Lower leg skin (tissue), 4 donors: ENCODE results near the gene ATG2B. TPM values are rescaled to one million over a fixed set of nuclear protein-coding genes. Genes with fewer than 3 reads are reported as not detected.

Experiments used
- DNase-seq, 2 donors: peaks; one replicate each; pipeline ENCODE4 v3.0.0-alpha.2; 2019; ENCODE audit warnings: low spot score in 2 of 2
- H3K4me3 ChIP-seq: fragments of 200-600 bp; sonication (generic); 2 replicates; pipeline ENCODE4 v1.5.1; 2017; ENCODE audit warnings: mild to moderate bottlenecking, low read depth; ENCODE audit not compliant: poor library complexity, severe bottlenecking
- CTCF ChIP-seq, 3 donors: fragments of 450-650 bp; IDR thresholded peaks; one replicate each; pipeline ENCODE4 v1.5.1; 2016; ENCODE audit warnings: antibody characterized with exemption in 3 of 3, mild to moderate bottlenecking in 3 of 3, moderate library complexity in 2 of 3
- POLR2A ChIP-seq, 2 donors: fragments of 450-650 bp; IDR thresholded peaks; one replicate each; pipeline ENCODE4 v1.6.1; 2016 to 2017; ENCODE audit warnings: antibody characterized with exemption in 2 of 2, mild to moderate bottlenecking in 1 of 2, moderate library complexity in 1 of 2
- WGBS, 2 donors: methylation state at CpG; one replicate each; pipeline ENCODE4 v1.1.5; 2018; 5-methylcytosine and 5-hydroxymethylcytosine counted together
- intact Hi-C: fragments of 100-400 bp; cut with DNase I; formaldehyde crosslinking; loops from one replicate; pipeline ENCODE4 v1.15.0; 2023; ENCODE audit warnings: low total_unique reads
- total RNA-seq, 4 donors: library from RNA; depleted of rRNA; stranded (reverse); fragments of >200 nt; gene quantifications; one replicate each; pipeline ENCODE4 v1.1.0, GENCODE V29; 2016

The ATG2B gene
- total RNA-seq, 4 donors from 2014 or later: 23.8 to 44.8 (median 30.9) TPM

GRCh38 chr14:96238676-96239265 lies 124.4 kb downstream of the ATG2B start:
- TF ChIP-seq CTCF (IDR thresholded peaks at IDR 0.05) (no peak), POLR2A (IDR thresholded peaks at IDR 0.05) (no peak)
- 71 to 72% methylated on average over 7 of the region's 7 CpGs for whole genome bisulfite sequencing, 2 donors
- H3K4me3 ChIP-seq: no peak overlapping the region
- intact Hi-C loops: no loop called here
- DNase-seq: no peak

- WGBS, 2 donors: 86 to 91% methylated on average over 2 of the region's 2 CpGs
- DNase-seq: no peak
- intact Hi-C loops: no loop called here
- TF ChIP-seq CTCF (IDR thresholded peaks at IDR 0.05) (no peak), POLR2A (IDR thresholded peaks at IDR 0.05) (no peak)
- H3K4me3 ChIP-seq: no peak overlapping the region
Observed at GRCh38 chr14:96237641-96238040, 125.5 kb downstream of the ATG2B start.

GRCh38 chr14:96235426-96235825 lies 127.7 kb downstream of the ATG2B start:
- no peak for TF ChIP-seq POLR2A (IDR thresholded peaks at IDR 0.05)
- TF ChIP-seq CTCF (IDR thresholded peaks at IDR 0.05): no peak
- no peak for DNase-seq
- H3K4me3 ChIP-seq: no peak overlapping the region
- intact Hi-C loops: no loop called here
- WGBS, 2 donors: 59 to 72% methylated on average over 4 of the region's 4 CpGs

- 77 to 85% methylated on average over 3 of the region's 3 CpGs for WGBS, 2 donors
- H3K4me3 ChIP-seq: no peak overlapping the region
- no peak for DNase-seq
- intact Hi-C loops: no loop called here
- no peak for TF ChIP-seq POLR2A (IDR thresholded peaks at IDR 0.05)
Observed at GRCh38 chr14:96233661-96234060, 129.5 kb downstream of the ATG2B start.

GRCh38 chr14:96232506-96232905 lies 130.6 kb downstream of the ATG2B start:
- H3K4me3 ChIP-seq: no peak overlapping the region
- 79 to 82% methylated on average over 11 of the region's 11 CpGs for WGBS, 2 donors
- intact Hi-C loops: no loop called here
- no peak for DNase-seq
- no peak for TF ChIP-seq CTCF (IDR thresholded peaks at IDR 0.05)
- no peak for TF ChIP-seq POLR2A (IDR thresholded peaks at IDR 0.05)

- 88 to 89% methylated on average over 12 of the region's 12 CpGs for WGBS, 2 donors
- TF ChIP-seq CTCF (IDR thresholded peaks at IDR 0.05) (no peak), POLR2A (IDR thresholded peaks at IDR 0.05) (no peak)
- no peak for DNase-seq
- intact Hi-C loops: no loop called here
- no peak overlapping the region for H3K4me3 ChIP-seq
Observed at GRCh38 chr14:96231526-96232130, 131.5 kb downstream of the ATG2B start.
